ENCODE results near the gene PLK3. TPM values are rescaled to one million over a fixed set of nuclear protein-coding genes. Genes with fewer than 3 reads are reported as not detected.

Gene PLK3
- total and polyA plus RNA-seq, 2 of the 4 experiments (the other 2 are of a cell fraction), result 15.8 to 51.6 TPM

GRCh38 chr1:44822981-44823451, 22.8 kb downstream of the PLK3 start:
- no peak overlapping the region for H2BK120ac ChIP-seq (ENCODE audit: low read depth, low read length)
- no peak overlapping the region for H4K8ac ChIP-seq (ENCODE audit: low read depth in 2 of 2, low read length in 2 of 2)
- in situ Hi-C loops (cut with MboI; ENCODE audit: low sequenced_read_pairs) (no loop called here), dilution Hi-C loops (cut with HindIII; ENCODE audit: low sequenced_read_pairs, unreplicated experiment) (no loop called here), intact Hi-C loops (cut with micrococcal nuclease) (no loop called here)
- no peak overlapping the region for H3K4ac ChIP-seq (ENCODE audit: low read depth, low read length)
- no peak overlapping the region for H2AK5ac ChIP-seq (ENCODE audit: low read depth, low read length)
- H3K18ac ChIP-seq (ENCODE audit: low read depth, low read length), result no peak overlapping the region
- H2AK9ac ChIP-seq (replicated peaks; ENCODE audit: low read depth, low read length, poor library complexity), result no peak overlapping the region
- H3K56ac ChIP-seq (ENCODE audit: extremely low read depth, insufficient read depth, low read length), result no peak overlapping the region
- H4K5ac ChIP-seq (ENCODE audit: low read depth, low read length), result no peak overlapping the region
- no peak overlapping the region for H2BK20ac ChIP-seq (ENCODE audit: low read depth, low read length)
- H3K27ac ChIP-seq (ENCODE audit: insufficient read depth, low read length), result no peak overlapping the region
- no peak for TF ChIP-seq MXI1 (IDR thresholded peaks at IDR 0.05; ENCODE audit: borderline replicate concordance, low read depth, low read length)
- no peak for TF ChIP-seq POLR2A (IDR thresholded peaks at IDR 0.05; ENCODE audit: low read depth, low read length)
- TF ChIP-seq MAZ (IDR thresholded peaks at IDR 0.05; ENCODE audit: borderline replicate concordance, low read depth, low read length), result no peak
- no peak for TF ChIP-seq RCOR1 (IDR thresholded peaks at IDR 0.05; ENCODE audit: insufficient replicate concordance, low read length)
- TF ChIP-seq SMC3 (IDR thresholded peaks at IDR 0.05; ENCODE audit: low read depth, low read length), result no peak
- TF ChIP-seq BHLHE40 (IDR thresholded peaks at IDR 0.05; ENCODE audit: low read depth, low read length), result no peak
- no peak for TF ChIP-seq MAFK (IDR thresholded peaks at IDR 0.05; ENCODE audit: low read depth, low read length)
- TF ChIP-seq NFE2L2 (IDR thresholded peaks at IDR 0.05; ENCODE audit: low read depth, low read length), result no peak
- TF ChIP-seq FOS (IDR thresholded peaks at IDR 0.05; ENCODE audit: low read depth, low read length), result no peak
- no peak for TF ChIP-seq CTCF (conservative IDR thresholded peaks at IDR 0.05; ENCODE audit: low read depth, low read length)
- no peak for TF ChIP-seq CHD1 (IDR thresholded peaks at IDR 0.05; ENCODE audit: low read depth, low read length)
- no peak for TF ChIP-seq RFX5 (IDR thresholded peaks at IDR 0.05; ENCODE audit: low read depth, low read length)
- no peak for TF ChIP-seq ELK1 (IDR thresholded peaks at IDR 0.05; ENCODE audit: borderline replicate concordance, low read depth, low read length)
- no peak for TF ChIP-seq USF2 (IDR thresholded peaks at IDR 0.05; ENCODE audit: low read depth, low read length)
- no peak for TF ChIP-seq CEBPB (IDR thresholded peaks at IDR 0.05; ENCODE audit: low read depth, low read length)
- TF ChIP-seq RAD21 (IDR thresholded peaks at IDR 0.05; ENCODE audit: low read length), result no peak
- peaks cover 2% of the 10 kb centered on the region; the same call in 1 of the 2 replicates for H3K9me1 ChIP-seq (ENCODE audit: insufficient read depth, low read length)
- no peak overlapping the region for H4K91ac ChIP-seq (ENCODE audit: insufficient read depth, low read depth, low read length)
- H3K27me3 ChIP-seq (ENCODE audit: control insufficient read depth, insufficient read depth, low read length), result no peaks in the 10 kb centered on the region
- H3K23ac ChIP-seq (ENCODE audit: low read depth, low read length), result no peak overlapping the region
- peaks cover 8% of the 10 kb centered on the region; the same call in 1 of the 2 replicates for H4K20me1 ChIP-seq (ENCODE audit: insufficient read depth, low read length)
- 93% methylated on average over 7 of the region's 15 CpGs; no CpG with 5 or more reads in 1 of the 2 experiments for WGBS, 2 experiments (ENCODE audit: extremely low coverage in 2 of 2, insufficient read length in 1 of 2)
- no peak overlapping the region for H3K9ac ChIP-seq (ENCODE audit: low read depth, low read length)
- BruUV-seq (replicated peaks), result no TSS peak
- no peak overlapping the region for H2BK5ac ChIP-seq (ENCODE audit: low read depth, low read length, poor library complexity, severe bottlenecking)
- no peak overlapping the region for H3K14ac ChIP-seq (replicated peaks; ENCODE audit: low read depth, low read length)
- no peak for DNase-seq
- POLR2A ChIA-PET (ENCODE audit: unreplicated experiment), result no interaction called here
- no peak overlapping the region for H3K4me3 ChIP-seq (ENCODE audit: insufficient read depth, low read depth, low read length)
- ATAC-seq (ENCODE audit: low read depth), result no peak
- H2AFZ ChIP-seq (replicated peaks; ENCODE audit: low read length, poor library complexity), result no peak overlapping the region
- CTCF ChIA-PET, result no interaction called here
- no peak overlapping the region for H2BK15ac ChIP-seq (ENCODE audit: low read depth, low read length)
- no peaks in the 10 kb centered on the region for H3K9me3 ChIP-seq (ENCODE audit: control insufficient read depth, insufficient read depth, low read length)
- no peaks in the 10 kb centered on the region; a peak in 1 of 4 replicates for H3K79me1 ChIP-seq (ENCODE audit: low read depth in 1 of 2, low read length in 2 of 2)
- H3K36me3 ChIP-seq (ENCODE audit: control insufficient read depth, insufficient read depth, low read length), result no peaks in the 10 kb centered on the region
- no peaks in the 10 kb centered on the region; the same call in 1 of the 2 replicates for H3K4me1 ChIP-seq (ENCODE audit: control insufficient read depth, insufficient read depth, low read length)
- no peak overlapping the region for H3K4me2 ChIP-seq (ENCODE audit: low read depth, low read length)
